Heart right ventricle (tissue), 16 donors: ENCODE results near the gene PTBP3. TPM values are rescaled to one million over a fixed set of nuclear protein-coding genes. Genes with fewer than 3 reads are reported as not detected.

ENCODE experiments used
- ATAC-seq, 8 donors: fragments of 200-7000 bp; cut with Tn5 transposase; one replicate each; pipeline ENCODE4 v1.9.1; 2020; ENCODE audit warnings: mild to moderate bottlenecking in 8 of 8, moderate library complexity in 8 of 8, moderate number of reproducible peaks in 1 of 8
- DNase-seq, 2 donors: peaks; one replicate each; pipeline ENCODE4 v3.0.0-alpha.2; 2020
- H3K27ac ChIP-seq, 10 donors: fragments of 200-600 bp; sonication (generic) in 2 of 10; one replicate each; pipeline versions ENCODE4 v1.5.0 to v1.8.0; 2020 to 2022; ENCODE audit warnings: mild to moderate bottlenecking in 3 of 10
- H3K27me3 ChIP-seq, 7 donors: fragments of 200-600 bp; one replicate each; pipeline ENCODE4 v1.8.0; 2021 to 2022; ENCODE audit warnings: mild to moderate bottlenecking in 2 of 7
- H3K36me3 ChIP-seq, 9 donors: fragments of 200-600 bp; sonication (generic) in 1 of 9; one replicate each; pipeline versions ENCODE4 v1.5.0 to v1.8.0; 2020 to 2022; ENCODE audit warnings: mild to moderate bottlenecking in 2 of 9
- H3K4me1 ChIP-seq, 9 donors: fragments of 200-600 bp; sonication (generic) in 1 of 9; one replicate each; pipeline versions ENCODE4 v1.5.0 to v1.8.0; 2020 to 2022; ENCODE audit warnings: mild to moderate bottlenecking in 4 of 9
- H3K4me3 ChIP-seq, 10 donors: fragments of 200-600 bp; sonication (generic) in 2 of 10; one replicate each; pipeline versions ENCODE4 v1.5.0 to v1.8.0; 2020 to 2022; ENCODE audit warnings: mild to moderate bottlenecking in 7 of 10, moderate library complexity in 2 of 10
- H3K9me3 ChIP-seq, 11 donors: fragments of 200-600 bp in 10 of 11; sonication (generic) in 2 of 11; one replicate each; pipeline versions ENCODE4 v1.5.0 to v1.8.0; 2013 to 2022; ENCODE audit warnings: mild to moderate bottlenecking in 2 of 11, control low read depth in 1 of 11, moderate library complexity in 1 of 11
- CTCF ChIP-seq, 9 donors: fragments of 200-600 bp; sonication (generic) in 2 of 9; IDR thresholded peaks; one replicate each; pipeline versions ENCODE4 v1.5.0 to v1.8.0; 2021 to 2022; ENCODE audit warnings: antibody characterized with exemption in 9 of 9, mild to moderate bottlenecking in 5 of 9, moderate library complexity in 1 of 9
- whole genome bisulfite sequencing, 2 donors: extraction: QIAGEN DNeasy Blood & Tissue Kit; methylation state at CpG; one replicate each; pipeline ENCODE4 v1.1.7; 2013; ENCODE audit warnings: inconsistent platforms in 1 of 2; 5-methylcytosine and 5-hydroxymethylcytosine counted together
- intact Hi-C, 10 donors: fragments of 100-400 bp; cut with DNase I; formaldehyde crosslinking; loops; one replicate each; pipeline versions ENCODE4 v1.11.1 to v1.14.2; 2022
- polyA plus RNA-seq, 2 donors: library from polyadenylated mRNA; stranded (reverse); fragments of 200-250 nt; gene quantifications; one replicate each; pipeline ENCODE4 v1.2.3, GENCODE V29; 2013
- total RNA-seq, 10 donors: library from RNA; stranded (reverse); fragmentation: NEBNext Ultra II Directional in 3 of 10; extraction: Animal tissue kit (Norgen Biotek cat#: 25700) in 3 of 10; gene quantifications; one replicate each; pipeline versions ENCODE4 v1.2.1 to v1.2.4, GENCODE V29; 2021 to 2023
- donor health status: Arrhythmogenic right ventricular cardiomyopathy.
- donor health status: ischemic (EF 13 %, LVEDD 7.1; RV severe dilation, severe dysfunction).
- donor health status: healthy with polysubstance abuse.
- donor health status: DM: no; HTN: yes; CAD: no.
- donor health status: DM: no; HTN: no; CAD: no.
- donor health status: ischemic (EF 25% LVEDD 6.9; RV normal size, moderate dysfunction).
- donor health status: ischemic (EF 25% LVEDD 5.7; RV mildly dilated, moderate dysfunction).
- donor health status: healthy.
- donor health status: DM: yes; HTN: yes; CAD: no.
- donor health status: Ischemic cardiomyopathy.
- donor health status: ischemic (EF 35%, LVEDD 5.7; RV mildly dilated, moderate dysfunction).
- donor health status: nonischemic (EF 11% LVEDD 7.7; RV severe dilation, severe dysfunction).
- donor health status: DM: yes; HTN: yes; CAD: no.
- donor health status: PGD.
- donor health status: ischemic (EF 29% LVEDD 5.4; RV normal size, mild dysfunction).
- donor health status: nonischemic (EF 23%, LVEDD 6.1; RV moderate dilation, normal function).

Gene PTBP3
- total and polyA plus RNA-seq, 12 donors = 3.7 to 35.5 (median 15.7) TPM

GRCh38 chr9:112299514-112299913, 33.9 kb downstream of the PTBP3 start:
- Histone ChIP-seq H3K4me3 (no peak overlapping the region), H3K9me3 (no peaks in the 10 kb centered on the region), H3K4me1 (peaks cover 0 to 23% (median 8%) of the 10 kb centered on the region in 9 donors), H3K36me3 (peaks cover 0 to 11% (median 0%) of the 10 kb centered on the region in 9 donors), H3K27me3 (no peaks in the 10 kb centered on the region), H3K27ac (peak overlapping the region in 1 of 10 donors; percentile 31)
- ATAC-seq = peak in 3 of 8 donors; percentile 46 to 85 (median 70)
- no peak for TF ChIP-seq CTCF (IDR thresholded peaks at IDR 0.05)
- DNase-seq = no peak
- intact Hi-C loops = no loop called here

GRCh38 chr9:112296929-112297328, 36.5 kb downstream of the PTBP3 start:
- Histone ChIP-seq H3K4me1 (peaks cover 0 to 31% (median 8%) of the 10 kb centered on the region in 9 donors), H3K27me3 (no peaks in the 10 kb centered on the region), H3K36me3 (peaks cover 0 to 28% (median 0%) of the 10 kb centered on the region in 9 donors), H3K27ac (no peak overlapping the region), H3K9me3 (no peaks in the 10 kb centered on the region), H3K4me3 (no peak overlapping the region)
- intact Hi-C loops = no loop called here
- no peak for TF ChIP-seq CTCF (IDR thresholded peaks at IDR 0.05)
- ATAC-seq (no peak), DNase-seq (no peak)
- WGBS, 2 donors = 90 to 94% methylated on average over 9 of the region's 9 CpGs

- no peaks in the 10 kb centered on the region for H3K27me3 ChIP-seq
- peaks cover 0 to 27% (median 8%) of the 10 kb centered on the region in 9 donors for H3K4me1 ChIP-seq
- ATAC-seq (no peak), DNase-seq (no peak)
- intact Hi-C loops = no loop called here
- no peak for TF ChIP-seq CTCF (IDR thresholded peaks at IDR 0.05)
- peaks cover 0 to 37% (median 0%) of the 10 kb centered on the region in 9 donors for H3K36me3 ChIP-seq
- H3K4me3 ChIP-seq = no peak overlapping the region
- H3K27ac ChIP-seq = no peak overlapping the region
- WGBS, 2 donors = 87 to 95% methylated on average over 2 of the region's 2 CpGs
- H3K9me3 ChIP-seq = no peaks in the 10 kb centered on the region
These were observed 38.2 kb downstream of the PTBP3 start for GRCh38 chr9:112295174-112295573.

- peaks cover 0 to 34% (median 4%) of the 10 kb centered on the region in 11 donors for H3K9me3 ChIP-seq
- H3K4me1 ChIP-seq = peaks cover 0 to 31% (median 14%) of the 10 kb centered on the region in 9 donors
- no peak overlapping the region for H3K4me3 ChIP-seq
- DNase-seq = no peak
- no peak for TF ChIP-seq CTCF (IDR thresholded peaks at IDR 0.05)
- intact Hi-C loops = no loop called here
- H3K36me3 ChIP-seq = peaks cover 0 to 38% (median 0%) of the 10 kb centered on the region in 9 donors
- H3K27ac ChIP-seq = no peak overlapping the region
- ATAC-seq = peak in 6 of 8 donors; percentile 58 to 82 (median 72)
- H3K27me3 ChIP-seq = no peaks in the 10 kb centered on the region
These were observed 45.4 kb downstream of the PTBP3 start for GRCh38 chr9:112288029-112288428.
